NCI-H526 (cell line): ENCODE measurements around the gene MADCAM1.

Experiments
- DNase-seq, 2 experiments: peaks; one replicate each; lab custom pipeline; 2025; lab: John Stamatoyannopoulos, UW

The MADCAM1 gene

GRCh38 chr19:508204-509150 is 12.2 kb downstream of the MADCAM1 start:
- no peak for DNase-seq

GRCh38 chr19:510606-511100 is 14.4 kb downstream of the MADCAM1 start:
- DNase-seq = peak; percentile 52 to 86

- DNase-seq = peak in 1 of 2 experiments; percentile 42
These were observed 15.0 kb downstream of the MADCAM1 start for GRCh38 chr19:511101-511851.

- no peak for DNase-seq
These were observed 16.5 kb downstream of the MADCAM1 start for GRCh38 chr19:512547-513365.

GRCh38 chr19:513368-514165 is 17.3 kb downstream of the MADCAM1 start:
- no peak for DNase-seq

- DNase-seq = no peak
These were observed 17.9 kb downstream of the MADCAM1 start for GRCh38 chr19:514166-514663.

GRCh38 chr19:517721-518597 is 21.7 kb downstream of the MADCAM1 start:
- DNase-seq = no peak

GRCh38 chr19:518598-519231 is 22.4 kb downstream of the MADCAM1 start:
- no peak for DNase-seq

- no peak for DNase-seq
These were observed 23.2 kb downstream of the MADCAM1 start for GRCh38 chr19:519449-519865.

GRCh38 chr19:522726-523125 is 26.4 kb downstream of the MADCAM1 start:
- DNase-seq = no peak

GRCh38 chr19:524062-524674 is 27.9 kb downstream of the MADCAM1 start:
- DNase-seq = peak in 1 of 2 experiments; percentile 63

- peak in 1 of 2 experiments; percentile 27 for DNase-seq
These were observed 28.7 kb downstream of the MADCAM1 start for GRCh38 chr19:525029-525428.

- DNase-seq = no peak
These were observed 29.7 kb downstream of the MADCAM1 start for GRCh38 chr19:525857-526419.

- DNase-seq = no peak
These were observed 34.1 kb downstream of the MADCAM1 start for GRCh38 chr19:530134-531008.

GRCh38 chr19:531009-531752 is 34.9 kb downstream of the MADCAM1 start:
- peak; percentile 43 to 89 for DNase-seq

GRCh38 chr19:531753-532560 is 35.7 kb downstream of the MADCAM1 start, which contains the start of gene CDC34:
CDC34 (plus strand) TSS chr19:531760; CDS start chr19:531932, 172 bp downstream.
- DNase-seq = peak in 1 of 2 experiments; percentile 60
